ENCODE results near the gene MEX3C.

The MEX3C gene

DNA sequence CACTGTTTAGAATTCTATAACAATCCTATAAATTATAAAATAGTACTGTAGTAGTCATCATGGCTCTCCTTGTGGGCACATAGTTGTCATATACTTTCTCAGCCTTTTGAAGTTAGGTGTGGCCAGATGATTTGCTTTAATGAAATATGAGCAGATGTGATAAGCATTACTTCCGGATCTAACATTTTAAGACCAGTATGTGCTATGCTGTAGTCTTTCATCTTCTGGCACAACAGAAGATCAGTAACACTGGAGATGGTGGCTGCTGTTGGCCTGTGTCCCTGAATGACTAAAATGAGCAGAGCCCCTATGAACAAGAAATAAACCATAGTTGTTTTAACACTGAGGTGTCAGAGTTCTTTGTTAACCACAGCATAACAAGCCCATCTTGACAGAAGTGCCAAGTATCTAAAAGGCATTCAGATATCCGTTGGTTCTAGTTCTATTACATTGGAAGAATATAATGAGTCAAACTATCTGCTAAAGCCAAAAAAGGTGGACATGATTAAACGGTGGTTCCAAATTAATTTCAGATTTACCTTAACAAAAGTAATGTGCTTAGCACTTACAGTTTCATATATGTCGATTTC is 6.3 kb downstream of the MEX3C start:
- no peak for DNase-seq

- DNase-seq = no peak
Measured at GRCh38 chr18:51190000-51190399, 7.5 kb downstream of the MEX3C start.

- no peak for DNase-seq
Measured at GRCh38 chr18:51188024-51188701, 9.3 kb downstream of the MEX3C start.

DNA sequence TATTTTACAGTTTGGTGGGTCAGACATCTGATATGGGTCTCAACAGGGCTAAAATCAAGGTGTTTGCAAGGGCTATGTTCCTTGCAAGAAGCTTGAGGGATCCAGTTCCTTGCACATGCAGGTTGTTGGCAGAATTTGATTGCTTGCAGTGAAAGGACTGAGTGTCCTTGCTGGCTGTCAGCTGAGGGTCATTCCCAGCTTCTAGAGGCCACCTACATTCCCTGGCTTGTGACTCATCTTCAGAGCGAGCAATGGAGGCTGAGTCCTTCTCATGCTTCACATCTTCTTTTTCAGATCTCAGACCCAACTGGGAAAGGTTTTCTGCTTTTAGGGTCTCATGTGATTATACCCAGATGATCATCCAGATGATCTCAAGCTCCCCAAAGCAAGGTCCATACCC is 12.4 kb downstream of the MEX3C start:
- no peak for DNase-seq

DNA sequence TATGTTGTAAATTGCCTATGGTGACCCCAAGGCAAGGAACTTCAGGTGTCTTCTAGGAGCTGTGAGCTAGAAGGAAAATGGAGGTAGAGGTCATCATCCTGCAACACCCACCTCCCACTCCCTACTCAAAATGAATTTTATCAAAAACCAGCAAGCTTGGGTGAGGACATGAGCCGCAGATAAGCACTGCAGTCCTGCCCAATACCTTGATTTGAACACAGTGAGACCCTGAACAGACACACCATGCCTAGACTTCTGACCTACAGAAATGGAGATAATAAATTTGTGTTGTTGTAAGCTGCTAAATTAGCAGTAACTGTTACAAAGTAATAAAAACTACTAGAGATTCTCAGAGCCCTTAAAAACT is 13.4 kb downstream of the MEX3C start:
- DNase-seq = no peak

DNA sequence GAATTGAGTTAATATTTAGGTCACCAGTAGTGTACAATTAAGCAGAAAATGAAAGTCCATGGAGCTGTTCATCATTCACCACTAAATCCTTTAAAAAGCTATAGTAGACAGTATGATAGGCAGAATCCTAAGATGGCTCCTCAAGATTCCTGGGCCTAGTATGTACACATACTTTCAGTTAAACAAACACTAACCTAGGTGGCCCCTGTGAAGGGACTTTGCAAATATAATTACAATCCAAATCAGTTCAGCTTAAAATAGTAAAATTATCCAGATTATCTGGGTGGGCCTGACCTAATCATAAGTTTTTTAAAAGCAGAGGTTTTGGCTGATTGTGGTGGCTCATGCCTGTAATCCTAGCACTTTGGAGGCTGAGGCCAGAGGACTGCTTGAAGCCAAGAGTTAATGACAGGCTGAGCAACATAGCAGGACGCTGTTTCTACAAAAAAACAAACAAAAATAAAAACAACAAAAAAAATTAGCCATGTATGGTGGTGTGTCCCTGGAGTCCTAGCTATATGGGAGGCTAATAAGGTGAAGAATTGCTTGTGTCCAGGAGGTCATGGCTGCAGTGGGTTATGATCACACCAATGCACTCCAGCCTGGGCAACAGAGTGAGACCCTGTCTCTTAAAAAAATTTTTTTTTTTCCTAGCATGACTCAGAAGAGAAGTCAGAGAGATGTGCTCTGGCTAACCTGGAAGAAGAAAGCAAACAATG is 13.9 kb downstream of the MEX3C start:
- no peak for DNase-seq

DNA sequence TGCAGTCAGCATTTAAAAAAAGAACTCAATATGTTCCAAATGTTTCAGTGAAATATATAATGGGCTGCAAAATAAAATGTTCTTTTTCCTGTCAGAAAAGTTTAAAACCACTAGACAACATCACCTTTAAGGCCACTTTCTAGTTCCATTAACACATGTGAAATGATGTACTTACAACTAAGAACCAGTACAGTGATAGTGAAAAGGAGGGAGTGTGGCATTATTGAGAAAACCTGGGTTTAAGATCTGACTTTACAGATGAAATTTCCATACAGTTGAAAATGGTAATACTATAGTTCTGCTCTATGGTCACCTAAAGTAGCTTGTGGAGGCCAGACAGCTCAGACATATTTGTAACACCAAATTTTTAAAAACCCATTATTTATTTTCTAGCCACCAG is 14.7 kb downstream of the MEX3C start:
- DNase-seq = no peak

DNA sequence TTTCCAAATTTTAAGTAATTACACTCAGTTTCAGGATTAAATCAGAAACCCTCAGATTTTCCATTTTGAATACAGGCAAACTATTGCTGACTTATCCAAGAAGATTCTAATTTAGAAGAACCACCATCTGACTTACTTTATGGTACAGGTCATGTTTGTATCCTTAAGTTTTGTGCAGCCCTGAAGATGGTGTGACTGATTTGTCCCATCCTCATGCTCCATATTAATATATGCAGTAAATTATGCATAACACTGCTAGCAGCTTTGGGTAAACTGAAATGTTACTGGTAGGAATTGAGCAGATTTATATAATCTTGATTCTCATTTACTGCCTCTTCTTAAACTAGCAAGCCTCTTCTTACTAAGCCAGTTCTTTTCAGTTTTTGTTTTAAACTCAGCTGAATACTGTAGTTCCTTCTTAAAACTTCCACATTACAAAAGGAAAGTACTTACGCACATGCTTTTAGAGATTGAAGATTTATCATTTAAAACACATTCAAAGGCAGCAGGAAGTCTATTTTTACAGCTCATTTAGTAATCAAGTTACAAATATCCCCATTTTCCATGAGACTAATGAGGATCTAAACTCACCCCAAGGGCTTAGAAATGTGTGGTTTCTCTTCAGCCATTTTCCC is 25.7 kb downstream of the MEX3C start:
- no peak for DNase-seq

DNA sequence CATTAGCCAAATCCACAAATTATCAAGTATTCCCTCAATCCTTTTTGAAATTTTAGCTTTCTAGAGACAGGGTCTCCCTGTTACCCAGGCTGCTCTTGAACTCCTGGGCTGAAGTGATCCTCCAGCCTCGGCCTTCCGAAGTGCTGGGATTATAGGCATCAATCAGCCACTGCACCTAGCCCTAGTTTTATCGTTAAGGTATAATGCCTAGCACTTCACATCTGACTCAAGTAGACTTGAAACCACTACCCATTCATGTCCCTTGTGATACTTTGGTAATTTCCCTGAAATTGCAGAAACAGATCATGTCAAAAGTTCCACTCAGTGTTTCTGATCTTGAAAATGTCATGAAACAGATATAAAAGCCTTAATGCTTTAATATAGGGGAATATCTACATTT is 26.3 kb downstream of the MEX3C start:
- no peak for DNase-seq

GRCh38 chr18:51170664-51171063 is 26.8 kb downstream of the MEX3C start:
- DNase-seq = no peak

DNA sequence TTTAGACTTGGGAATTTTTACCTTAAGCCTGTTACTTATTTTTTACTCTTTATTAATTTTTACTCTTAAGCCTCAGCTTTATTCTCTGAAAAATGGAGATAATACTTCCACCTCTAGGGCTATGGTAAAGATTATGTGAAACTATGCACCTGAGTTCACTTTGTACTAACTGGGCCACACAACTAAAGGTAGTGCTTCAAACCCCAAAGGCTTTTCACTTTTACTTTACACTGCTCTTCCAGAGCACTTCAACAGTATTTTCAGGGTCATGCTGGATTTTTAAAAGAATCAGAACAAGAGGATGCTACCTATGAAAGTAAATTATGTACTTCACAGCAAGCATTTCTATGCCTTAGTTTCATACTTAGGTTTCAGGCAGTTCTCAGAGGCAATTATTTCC is 27.8 kb downstream of the MEX3C start:
- no peak for DNase-seq

DNA sequence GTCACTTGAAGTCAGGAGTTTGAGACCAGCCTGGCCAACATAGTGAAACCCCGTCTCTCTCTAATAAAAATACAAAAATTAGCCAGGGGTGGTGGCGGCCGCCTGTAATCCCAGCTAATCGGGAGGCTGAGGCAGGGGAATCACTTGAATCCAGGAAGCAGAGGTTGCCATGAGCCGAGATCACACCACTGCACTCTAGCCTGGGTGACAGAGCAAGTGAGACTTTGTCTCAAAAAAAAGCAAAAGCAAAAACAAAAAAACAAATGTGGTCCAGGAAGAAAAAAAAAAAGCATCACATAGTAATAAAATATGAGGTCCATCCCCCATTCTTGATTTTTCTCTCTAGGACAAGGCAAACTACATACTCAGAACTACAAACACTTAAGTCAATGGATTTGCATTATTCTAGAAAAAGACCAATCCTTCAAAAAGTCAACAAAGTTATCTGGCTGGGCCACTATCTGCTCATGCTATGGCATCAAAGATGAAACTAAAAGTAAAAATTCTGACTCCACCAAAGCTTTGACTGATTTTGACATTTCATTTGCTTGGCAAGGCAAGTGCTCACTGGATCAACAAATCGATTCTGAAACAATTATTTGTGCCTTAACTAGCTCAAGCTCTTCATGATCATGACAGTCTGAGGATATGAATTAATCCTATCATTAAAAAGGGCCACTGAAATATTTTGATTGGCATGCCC is 28.4 kb downstream of the MEX3C start:
- DNase-seq = no peak

DNA sequence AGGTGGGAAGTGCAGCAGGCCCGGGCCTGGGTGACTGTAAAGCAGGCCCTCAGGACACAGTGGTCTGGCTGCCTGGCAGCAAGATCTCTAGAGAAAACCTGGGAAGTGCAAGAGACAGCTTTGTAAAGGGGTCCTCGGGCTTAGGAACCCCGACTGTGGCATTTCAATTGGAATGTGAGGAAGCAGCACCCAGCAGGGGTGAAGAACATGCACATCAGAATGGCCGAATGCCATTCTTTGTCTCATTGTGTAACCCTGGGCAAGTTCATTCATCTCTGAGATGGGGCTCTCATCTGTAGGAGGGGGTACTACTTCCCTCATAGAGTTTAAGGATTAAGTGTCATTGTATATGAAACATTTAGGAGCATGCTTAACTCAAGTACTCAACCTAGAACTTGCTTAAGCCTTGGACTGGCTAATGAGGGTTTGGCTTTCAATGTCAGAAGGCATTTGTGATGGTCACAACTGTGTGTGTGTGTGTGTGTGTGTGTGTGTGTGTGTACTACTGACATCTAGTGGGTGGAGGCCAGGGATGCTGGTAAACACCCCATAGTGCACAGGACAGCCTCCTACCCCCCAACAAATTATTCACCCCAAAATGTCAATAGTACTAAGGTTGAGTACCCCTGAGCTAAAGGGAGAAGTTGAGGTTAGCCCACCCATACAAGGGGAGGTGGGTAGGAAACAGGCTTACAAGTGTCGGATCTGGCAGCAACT is 29.3 kb downstream of the MEX3C start:
- no peak for DNase-seq

GRCh38 chr18:51165296-51165695 is 32.2 kb downstream of the MEX3C start:
- DNase-seq = no peak

DNA sequence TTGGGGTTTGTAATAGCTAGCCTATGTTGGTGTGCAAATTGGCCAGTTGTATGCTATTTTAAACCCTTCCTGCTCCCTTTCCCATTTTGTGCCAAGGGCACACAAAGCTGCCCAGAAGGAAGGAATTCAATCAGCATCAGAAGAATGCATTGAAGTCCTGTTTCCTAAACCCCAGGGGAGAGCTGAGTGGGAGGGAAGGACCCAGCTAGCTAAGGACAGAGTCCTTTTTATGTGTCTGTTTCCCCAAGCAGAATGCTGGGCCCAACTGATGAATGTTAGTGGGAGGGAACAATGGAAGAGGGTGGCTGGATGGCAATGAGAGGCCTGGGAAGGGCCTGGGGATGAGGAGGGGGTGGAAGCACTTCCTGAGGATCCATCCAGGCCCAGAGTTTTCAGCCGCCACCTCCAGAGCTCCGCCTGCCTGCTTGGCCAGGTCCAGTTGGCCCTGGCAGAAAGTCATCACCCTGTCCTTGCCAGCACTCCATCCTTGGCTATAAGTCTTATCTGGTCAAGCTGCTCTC is 32.7 kb downstream of the MEX3C start:
- no peak for DNase-seq

DNA sequence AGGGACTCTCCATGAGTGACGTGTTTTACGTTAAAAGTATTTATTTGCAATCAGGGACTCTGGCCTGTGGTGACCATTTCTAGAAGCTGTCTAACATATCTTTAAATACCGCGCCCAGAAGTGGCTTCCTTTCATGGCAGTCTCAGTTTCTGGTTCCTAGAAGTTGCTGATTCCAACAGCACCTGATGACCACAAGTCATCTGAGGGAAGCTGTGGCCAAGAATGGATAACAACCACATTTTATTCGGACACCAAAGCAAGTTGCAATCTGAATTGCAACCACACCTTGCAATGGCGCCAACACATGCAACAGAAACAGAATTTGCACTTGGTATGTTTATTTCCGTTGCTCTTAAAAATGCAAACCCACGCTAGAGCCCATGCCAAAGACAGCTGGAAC is 33.1 kb downstream of the MEX3C start:
- no peak for DNase-seq

DNA sequence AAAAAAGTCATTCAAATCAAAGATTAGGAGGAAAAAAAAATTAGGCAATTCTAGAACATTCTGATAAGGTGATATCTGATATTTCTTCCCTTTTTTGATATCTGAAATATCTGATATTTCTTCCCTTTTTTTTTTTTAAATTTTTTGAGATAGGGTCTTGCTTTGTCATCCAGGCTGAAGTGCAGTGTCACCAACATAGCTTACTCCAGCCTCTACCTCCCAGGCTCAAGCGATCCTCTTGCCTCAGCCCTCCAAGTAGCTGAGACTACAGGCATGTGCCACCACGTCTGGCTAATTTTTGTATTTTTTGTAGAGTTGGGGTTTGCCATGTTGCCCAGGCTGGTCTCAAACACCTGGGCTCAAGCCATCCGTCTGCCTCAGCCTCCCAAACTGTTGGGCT is 33.9 kb downstream of the MEX3C start:
- DNase-seq = no peak

GRCh38 chr18:51162617-51163016 is 34.9 kb downstream of the MEX3C start:
- no peak for DNase-seq

GRCh38 chr18:51160646-51161045 is 36.8 kb downstream of the MEX3C start:
- DNase-seq = no peak

DNA sequence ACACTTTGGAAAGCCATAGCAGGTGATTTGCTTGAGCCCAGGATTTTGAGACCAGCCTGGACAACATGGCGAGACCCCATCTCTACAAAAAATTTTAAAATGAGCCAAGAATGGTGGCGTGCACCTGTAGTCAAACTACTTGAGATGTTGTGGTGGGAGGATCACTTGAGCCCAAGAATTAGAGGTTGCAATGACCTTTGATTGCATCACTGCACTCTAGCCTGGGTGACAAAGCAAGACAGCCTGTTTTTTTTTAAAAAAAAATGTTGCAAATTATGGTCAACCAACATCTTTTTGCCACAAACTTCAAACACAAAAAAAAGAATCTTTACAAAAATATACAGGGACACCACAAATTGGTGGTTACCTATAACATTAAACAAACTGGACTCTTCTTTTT is 40.3 kb downstream of the MEX3C start:
- no peak for DNase-seq

DNA sequence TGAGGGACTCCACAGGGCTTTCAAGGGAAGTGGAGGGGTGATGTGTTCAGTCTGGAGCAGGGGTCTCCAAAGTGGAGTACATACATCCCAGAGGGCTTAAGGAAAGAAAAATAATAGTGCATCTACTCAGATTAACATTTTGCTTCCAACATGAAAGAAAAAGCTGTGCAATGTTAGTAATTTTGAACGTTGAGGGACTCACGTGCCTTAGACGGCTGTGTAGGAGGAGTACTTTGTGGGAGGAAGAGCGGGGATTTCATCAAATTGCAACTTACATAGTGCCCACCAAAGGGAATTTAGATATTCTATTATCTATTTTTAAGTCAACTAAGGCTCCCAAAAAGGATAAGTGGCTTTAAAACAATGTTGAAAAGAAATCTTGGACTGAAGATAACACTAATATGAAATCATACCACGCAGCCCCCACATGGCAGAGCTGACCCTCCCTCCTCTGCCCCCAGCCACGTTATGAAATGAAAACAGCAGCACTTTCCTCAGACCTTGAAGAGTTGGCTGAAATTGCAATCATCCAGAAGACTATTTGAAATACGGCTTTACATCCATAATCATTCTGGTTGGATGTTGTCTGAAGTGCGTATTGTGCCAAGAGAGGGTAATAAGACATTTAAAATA is 42.9 kb downstream of the MEX3C start:
- no peak for DNase-seq

Measured in SHP77 (cell line).